ENCODE results near the gene KRT4. TPM values are rescaled to one million over a fixed set of nuclear protein-coding genes. Genes with fewer than 3 reads are reported as not detected.
A peak's percentile ranks its signal among the peaks of the same experiment; 100 is the strongest.

Gene KRT4
- total RNA-seq, 1 experiment from 2014 or later = not detected

- no peak for DNase-seq (ENCODE audit: low read depth)
Measured at GRCh38 chr12:52836491-52837412, 22.8 kb upstream of the KRT4 start.

GRCh38 chr12:52836042-52836466 is 22.1 kb upstream of the KRT4 start:
- peak; percentile 72 for DNase-seq (ENCODE audit: low read depth)

GRCh38 chr12:52835271-52836041 is 21.5 kb upstream of the KRT4 start:
- DNase-seq (ENCODE audit: low read depth) = no peak

GRCh38 chr12:52834727-52835001 is 20.7 kb upstream of the KRT4 start:
- DNase-seq (ENCODE audit: low read depth) = no peak

GRCh38 chr12:52833922-52834726 is 20.2 kb upstream of the KRT4 start, which contains the start of gene KRT79:
KRT79 (minus strand) TSS chr12:52834311; CDS start chr12:52834260, 51 bp downstream.
- no peak for DNase-seq (ENCODE audit: low read depth)

- DNase-seq (ENCODE audit: low read depth) = no peak
Measured at GRCh38 chr12:52832985-52833905, 19.3 kb upstream of the KRT4 start.

GRCh38 chr12:52832451-52832850 is 18.5 kb upstream of the KRT4 start:
- DNase-seq (ENCODE audit: low read depth) = no peak

- no peak for DNase-seq (ENCODE audit: low read depth)
Measured at GRCh38 chr12:52831251-52831650, 17.3 kb upstream of the KRT4 start.

- DNase-seq (ENCODE audit: low read depth) = no peak
Measured at GRCh38 chr12:52829986-52830770, 16.3 kb upstream of the KRT4 start.

- DNase-seq (ENCODE audit: low read depth) = no peak
Measured at GRCh38 chr12:52828591-52829021, 14.7 kb upstream of the KRT4 start.

- no peak for DNase-seq (ENCODE audit: low read depth)
Measured at GRCh38 chr12:52828156-52828555, 14.2 kb upstream of the KRT4 start.

- DNase-seq (ENCODE audit: low read depth) = no peak
Measured at GRCh38 chr12:52827499-52828090, 13.7 kb upstream of the KRT4 start.

- DNase-seq (ENCODE audit: low read depth) = peak; percentile 15
Measured at GRCh38 chr12:52826611-52827498, 12.9 kb upstream of the KRT4 start.

- no peak for DNase-seq (ENCODE audit: low read depth)
Measured at GRCh38 chr12:52825961-52826360, 12.0 kb upstream of the KRT4 start.

- no peak for DNase-seq (ENCODE audit: low read depth)
Measured at GRCh38 chr12:52824741-52825410, 11.0 kb upstream of the KRT4 start.

GRCh38 chr12:52823761-52824450 is 10.0 kb upstream of the KRT4 start:
- no peak for DNase-seq (ENCODE audit: low read depth)

- no peak for DNase-seq (ENCODE audit: low read depth)
Measured at GRCh38 chr12:52822771-52823510, 9.0 kb upstream of the KRT4 start.
